NCI-H2227 (cell line): ENCODE data around the gene DMBT1.

Experiments
- DNase-seq: peaks from one replicate; lab custom pipeline; 2025; ENCODE audit not compliant: unreplicated experiment; lab: John Stamatoyannopoulos, UW

DMBT1 gene

GRCh38 chr10:122643931-122644534 lies 83.5 kb downstream of the DMBT1 start:
- DNase-seq: no peak

GRCh38 chr10:122646511-122647382 lies 86.2 kb downstream of the DMBT1 start:
- DNase-seq: no peak

- no peak for DNase-seq
Observed at GRCh38 chr10:122647383-122647968, 86.9 kb downstream of the DMBT1 start.

- DNase-seq: peak; percentile 55
Observed at GRCh38 chr10:122648599-122649428, 88.3 kb downstream of the DMBT1 start.

GRCh38 chr10:122649903-122650302 lies 89.3 kb downstream of the DMBT1 start:
- DNase-seq: no peak

- DNase-seq: no peak
Observed at GRCh38 chr10:122650331-122650730, 89.8 kb downstream of the DMBT1 start.

- no peak for DNase-seq
Observed at GRCh38 chr10:122655524-122656307, 95.2 kb downstream of the DMBT1 start.

GRCh38 chr10:122656308-122656705 lies 95.8 kb downstream of the DMBT1 start:
- no peak for DNase-seq

GRCh38 chr10:122656741-122657140 lies 96.2 kb downstream of the DMBT1 start:
- DNase-seq: no peak

GRCh38 chr10:122657255-122657654 lies 96.7 kb downstream of the DMBT1 start:
- no peak for DNase-seq

- DNase-seq: no peak
Observed at GRCh38 chr10:122657729-122658128, 97.2 kb downstream of the DMBT1 start.

GRCh38 chr10:122658356-122659049 lies 97.9 kb downstream of the DMBT1 start:
- no peak for DNase-seq

GRCh38 chr10:122659126-122659525 lies 98.6 kb downstream of the DMBT1 start:
- no peak for DNase-seq

GRCh38 chr10:122659651-122660050 lies 99.1 kb downstream of the DMBT1 start:
- no peak for DNase-seq

- no peak for DNase-seq
Observed at GRCh38 chr10:122660696-122661095, 100.1 kb downstream of the DMBT1 start.

GRCh38 chr10:122662231-122662630 lies 101.7 kb downstream of the DMBT1 start:
- no peak for DNase-seq

GRCh38 chr10:122663516-122664130 lies 103.1 kb downstream of the DMBT1 start:
- DNase-seq: no peak

GRCh38 chr10:122664501-122664900 lies 103.9 kb downstream of the DMBT1 start:
- no peak for DNase-seq

- DNase-seq: no peak
Observed at GRCh38 chr10:122665329-122665860, 104.8 kb downstream of the DMBT1 start.
